K562 (cell line): ENCODE data around the gene FMN2. TPM values are rescaled to one million over a fixed set of nuclear protein-coding genes. Genes with fewer than 3 reads are reported as not detected.

Experiments used
- ATAC-seq: fragments of 200-7000 bp; cut with Tn5 transposase; 3 replicates; pipeline ENCODE4 v1.9.1; 2020; ENCODE audit warnings: moderate library complexity
- BruUV-seq: library from RNA; stranded (reverse); fragments of 400-500 nt; replicated peaks from 2 replicates; lab custom pipeline; 2021; lab: Mats Ljungman, UMichigan
- CTCF ChIA-PET: fragments of 300-600 bp; formaldehyde crosslinking; extraction: SDS; loops from one replicate; lab custom pipeline; 2021; ENCODE audit warnings: low intra/inter-chr PET ratio; lab: Yijun Ruan, JAX
- POLR2A ChIA-PET: fragments of 300-600, 350-650 bp; sonication (Branson Sonifier 250); formaldehyde crosslinking; extraction: SDS; loops from one replicate; lab custom pipeline; 2021; ENCODE audit warnings: antibody characterized with exemption, inconsistent platforms; lab: Yijun Ruan, JAX
- DNase-seq, 4 experiments: peaks; one replicate each; pipeline versions ENCODE4 v3.0.0 to v3.0.0-alpha.2; 2011 to 2018; ENCODE audit warnings: low spot score in 3 of 4, mixed read lengths in 3 of 4; ENCODE audit errors: extremely low read depth in 1 of 4
- FAIRE-seq: peaks from 2 replicates; lab custom pipeline; 2011; peaks lifted over from hg19 to GRCh38; lab: Jason Lieb, UNC
- H2AFZ ChIP-seq: 2 replicates; pipeline ENCODE4 v1.6.0; 2011; ENCODE audit warnings: low read depth, low read length, control low read depth, inconsistent platforms
- H3K27ac ChIP-seq: fragments of 200-600 bp; 3 replicates; pipeline ENCODE4 v1.8.0; 2011; ENCODE audit warnings: low read depth, mild to moderate bottlenecking, control low read depth, inconsistent platforms, low read length, moderate library complexity, mixed read lengths; ENCODE audit errors: extremely low read depth
- H3K27me3 ChIP-seq, 2 experiments: fragments of 300-600 bp in 1 of 2; 2 replicates in 1 of 2; 3 replicates in 1 of 2; pipeline versions ENCODE4 v1.6.0 to v1.8.0; 2011; ENCODE audit warnings: inconsistent platforms in 2 of 2, low read length in 2 of 2, mild to moderate bottlenecking in 1 of 2, mixed read lengths in 1 of 2, moderate library complexity in 1 of 2; ENCODE audit not compliant: control insufficient read depth in 2 of 2, insufficient read depth in 2 of 2
- H3K36me3 ChIP-seq: fragments of 300-600 bp; 3 replicates; pipeline ENCODE4 v1.8.0; 2011; ENCODE audit warnings: mild to moderate bottlenecking, low read length, inconsistent platforms; ENCODE audit not compliant: control insufficient read depth, insufficient read depth
- H3K4me1 ChIP-seq, 2 experiments: fragments of 200-600 bp in 1 of 2; replicated peaks in 1 of 2; 2 replicates in 1 of 2; 3 replicates in 1 of 2; pipeline versions ENCODE4 v1.5.1 to v1.8.0; 2011; ENCODE audit warnings: inconsistent platforms in 2 of 2, low read length in 2 of 2, mild to moderate bottlenecking in 1 of 2, mixed read lengths in 1 of 2, moderate library complexity in 1 of 2; ENCODE audit not compliant: control insufficient read depth in 2 of 2, insufficient read depth in 2 of 2
- H3K4me2 ChIP-seq: 2 replicates; pipeline ENCODE4 v1.6.1; 2011; ENCODE audit warnings: low read length, control low read depth, inconsistent platforms, mixed read lengths; ENCODE audit not compliant: insufficient read depth
- H3K4me3 ChIP-seq: fragments of 200-600 bp; sonication (generic), shearing (Covaris generic); 2 replicates; pipeline ENCODE4 v1.5.1; 2016; ENCODE audit warnings: control low read depth, inconsistent platforms
- H3K79me2 ChIP-seq: fragments of 200-600 bp; 3 replicates; pipeline ENCODE4 v1.8.0; 2011; ENCODE audit warnings: low read length, inconsistent platforms; ENCODE audit not compliant: control insufficient read depth, insufficient read depth
- H3K9ac ChIP-seq, 2 experiments: 2 replicates each; pipeline versions ENCODE4 v1.6.0 to v1.6.1; 2011; ENCODE audit warnings: low read depth in 2 of 2, low read length in 2 of 2, control low read depth in 1 of 2, inconsistent platforms in 1 of 2, mild to moderate bottlenecking in 1 of 2, mixed read lengths in 1 of 2; ENCODE audit not compliant: insufficient read depth in 1 of 2
- H3K9me1 ChIP-seq: one replicate; pipeline ENCODE4 v1.6.0; 2011; ENCODE audit warnings: inconsistent platforms, mild to moderate bottlenecking, low read length, moderate library complexity; ENCODE audit not compliant: control insufficient read depth, insufficient read depth
- H3K9me3 ChIP-seq: replicated peaks from 2 replicates; pipeline ENCODE4 v1.5.1; 2011; ENCODE audit warnings: low read depth, low read length, inconsistent platforms; ENCODE audit not compliant: control insufficient read depth, insufficient read depth
- H4K20me1 ChIP-seq: replicated peaks from 2 replicates; pipeline ENCODE4 v1.6.1; 2011; ENCODE audit warnings: low read length, inconsistent platforms, mixed read lengths; ENCODE audit not compliant: control insufficient read depth, insufficient read depth
- BRF1 ChIP-seq: IDR thresholded peaks from 3 replicates; pipeline ENCODE4 v1.6.1; 2011; ENCODE audit warnings: borderline replicate concordance, mild to moderate bottlenecking; ENCODE audit not compliant: insufficient read length; ENCODE audit errors: extremely low read depth
- ETS2 ChIP-seq: IDR thresholded peaks from 2 replicates; pipeline ENCODE4 v1.6.1; 2016; ENCODE audit warnings: borderline replicate concordance, missing genetic modification characterization, mild to moderate bottlenecking, moderate library complexity, missing compliant biosample characterization; ENCODE audit not compliant: poor library complexity, severe bottlenecking
- JUND ChIP-seq, 2 experiments: IDR thresholded peaks; 2 replicates in 1 of 2; 3 replicates in 1 of 2; pipeline ENCODE4 v1.6.1; 2011; ENCODE audit warnings: borderline replicate concordance in 2 of 2, low read depth in 2 of 2, low read length in 2 of 2, improper control_type of control experiment in 1 of 2, missing biosample characterization in 1 of 2, missing genetic modification characterization in 1 of 2, missing genetic modification reagents in 1 of 2
- KAT2B ChIP-seq: IDR thresholded peaks from one replicate; pipeline ENCODE4 v1.6.1; 2012; ENCODE audit warnings: low read depth, mild to moderate bottlenecking, control low read depth, inconsistent platforms, low read length, moderate library complexity
- RAD21 ChIP-seq, 2 experiments: fragments of 250-450 bp in 1 of 2; fragments of 450-650 bp in 1 of 2; sonication (Bioruptor Pico) in 1 of 2; formaldehyde crosslinking in 1 of 2; IDR thresholded peaks in 1 of 2; conservative IDR thresholded peaks in 1 of 2; 2 replicates each; pipeline versions ENCODE4 v1.4.0 to v1.8.0; 2020 to 2022; ENCODE audit warnings: mild to moderate bottlenecking in 2 of 2, moderate library complexity in 1 of 2
- ZNF133 ChIP-seq: fragments of 250-450 bp; sonication (Bioruptor Pico); IDR thresholded peaks from 2 replicates; pipeline ENCODE4 v1.4.0; 2020; ENCODE audit warnings: mild to moderate bottlenecking
- ZNF717 ChIP-seq: fragments of 250-450 bp; sonication (Bioruptor Pico); IDR thresholded peaks from 2 replicates; pipeline ENCODE4 v1.5.0; 2021
- ZNF785 ChIP-seq: fragments of 250-450 bp; sonication (Bioruptor Pico); IDR thresholded peaks from 2 replicates; pipeline ENCODE4 v1.4.0; 2020; ENCODE audit warnings: mild to moderate bottlenecking
- WGBS: fragments of 100-300 bp; shearing (Covaris generic); methylation state at CpG from one replicate; pipeline ENCODE4 v1.1.6; 2016; ENCODE audit warnings: low coverage, mixed read lengths; ENCODE audit not compliant: insufficient coverage; ENCODE audit errors: missing lambda C conversion rate; 5-methylcytosine and 5-hydroxymethylcytosine counted together
- in situ Hi-C: fragments of 300-500 bp; cut with MboI; formaldehyde crosslinking; loops from 4 replicates; pipeline ENCODE4 v1.15.0; 2018; ENCODE audit warnings: inconsistent platforms, mixed read lengths
- intact Hi-C: fragments of 100-400 bp; cut with micrococcal nuclease; formaldehyde crosslinking; loops from 2 replicates; pipeline ENCODE4 v1.14.2; 2022
- polyA plus RNA-seq, 8 experiments: library from polyadenylated mRNA; depleted of rRNA in 4 of 8; stranded (reverse) in 5 of 8; unstranded in 3 of 8; fragments of >200 nt; fragmentation: Nextera tagmentation in 2 of 8; fragmentation: Illumina TruSeq in 1 of 8; extraction: Ambion mirVana in 2 of 8; extraction: Trizol in 1 of 8; gene quantifications; 2 replicates each; pipeline versions ENCODE4 v1.2.1 to v1.2.3, GENCODE V29; 2011 to 2014; ENCODE audit warnings: inconsistent platforms in 1 of 8, missing spikeins in 1 of 8
- total RNA-seq, 7 experiments: library from RNA; depleted of rRNA in 6 of 7; stranded (reverse); fragments of >200 nt in 6 of 7; fragmentation: Illumina TruSeq in 2 of 7; extraction: Trizol in 2 of 7; gene quantifications; 2 replicates each; pipeline versions ENCODE4 v1.2.1 to v1.2.3, GENCODE V29; 2011 to 2021; ENCODE audit warnings: low replicate concordance in 1 of 7
- TF ChIP-seq, protein P1 (sequence below): fragments of 450-650 bp; IDR thresholded peaks from 2 replicates; pipeline ENCODE4 v1.6.1; 2017; ENCODE audit warnings: antibody characterized with exemption
- TF ChIP-seq, protein P2 (sequence below): fragments of 450-650 bp; conservative IDR thresholded peaks from 2 replicates; pipeline ENCODE4 v1.6.1; 2016; ENCODE audit warnings: missing genetic modification characterization, low read depth, mild to moderate bottlenecking, missing compliant biosample characterization, moderate library complexity
- TF ChIP-seq, protein P3 (sequence below), 2 experiments: fragments of 450-650 bp; IDR thresholded peaks; 2 replicates each; pipeline ENCODE4 v1.6.1; 2016

Gene FMN2
- total and polyA plus RNA-seq, 9 of the 15 experiments (the other 6 are each of a cell fraction or from before 2014, with no cell fraction given), result 0.15 to 0.45 (median 0.16) TPM; not detected in 3

DNA sequence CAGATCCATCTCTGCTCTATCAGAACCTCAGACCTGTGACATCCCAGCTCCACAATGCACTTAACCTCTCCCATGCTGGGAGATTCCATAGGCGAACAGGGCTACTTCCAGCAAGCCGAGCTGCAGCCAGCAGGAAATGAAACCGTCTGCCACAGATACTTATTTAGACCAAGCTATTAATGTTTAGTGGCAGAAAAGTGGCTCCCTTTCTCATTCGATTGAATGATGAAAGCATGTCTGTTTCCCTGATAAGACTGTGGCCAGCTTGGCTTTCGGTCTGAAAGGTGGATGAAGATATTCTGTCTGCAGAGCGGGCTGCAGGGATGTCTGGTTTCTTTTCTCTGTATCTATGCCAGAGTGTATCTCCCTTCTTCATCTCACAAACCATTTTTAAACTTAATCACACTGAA, 373.9 kb downstream of the FMN2 start:
- Histone ChIP-seq H3K27ac (no peak overlapping the region), H3K9me3 (no peaks in the 10 kb centered on the region), H3K9ac (no peak overlapping the region), H3K27me3 (no peaks in the 10 kb centered on the region), H3K4me2 (no peak overlapping the region), H3K4me3 (no peak overlapping the region), H3K4me1 (no peaks in the 10 kb centered on the region)
- ATAC-seq, result peak; percentile 40; the same call in 2 of the 3 replicates
- in situ Hi-C loops (no loop called here), intact Hi-C loops (no loop called here)
- TF ChIP-seq JUND (IDR thresholded peaks at IDR 0.05; ENCODE audit: borderline replicate concordance, low read depth, low read length) (no peak), JUND (tag; IDR thresholded peaks at IDR 0.05; ENCODE audit: borderline replicate concordance, low read depth, low read length) (no peak), ETS2 (no peak)
- TF ChIP-seq, all 486 proteins: peak for 0
- ChIA-PET POLR2A (no interaction called here), CTCF (no interaction called here)
- WGBS, result 0% methylated on average over 6 of the region's 6 CpGs
- H3K79me2 ChIP-seq, result no peaks in the 10 kb centered on the region
- FAIRE-seq (no peak), DNase-seq (peak in 1 of 4 experiments; percentile 5)
- H3K36me3 ChIP-seq, result no peaks in the 10 kb centered on the region
- no peaks in the 10 kb centered on the region for H3K9me1 ChIP-seq
- no TSS peak for BruUV-seq
- no peak overlapping the region for H2AFZ ChIP-seq
- H4K20me1 ChIP-seq, result no peaks in the 10 kb centered on the region

DNA sequence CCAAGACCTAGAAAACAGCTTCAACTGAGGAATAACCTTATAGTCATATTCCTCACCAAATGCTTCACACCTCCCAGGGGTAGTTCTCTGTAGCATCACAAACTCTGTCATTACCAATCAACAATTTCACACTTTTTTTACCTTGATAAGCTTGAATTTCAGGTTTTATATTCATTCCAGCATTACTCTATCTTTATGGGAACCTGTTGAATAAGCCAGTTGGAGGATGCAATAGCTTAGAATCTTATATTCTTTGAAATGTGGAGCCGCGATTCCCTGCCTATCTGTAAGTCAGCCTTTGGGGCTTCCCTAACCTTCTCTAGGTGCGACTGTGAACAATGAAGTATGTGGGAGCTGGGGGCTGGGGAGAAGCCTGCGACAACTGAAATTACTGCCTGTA, 374.8 kb downstream of the FMN2 start:
- in situ Hi-C loops, result no loop called here
- Histone ChIP-seq H2AFZ (no peak overlapping the region), H3K27me3 (no peaks in the 10 kb centered on the region), H3K4me2 (no peak overlapping the region), H3K79me2 (no peaks in the 10 kb centered on the region), H3K4me3 (no peak overlapping the region), H3K9ac (no peak overlapping the region), H3K9me1 (no peaks in the 10 kb centered on the region), H3K4me1 (no peaks in the 10 kb centered on the region), H3K27ac (no peak overlapping the region), H4K20me1 (no peaks in the 10 kb centered on the region), H3K9me3 (no peaks in the 10 kb centered on the region), H3K36me3 (no peaks in the 10 kb centered on the region)
- intact Hi-C loops, result no loop called here
- no TSS peak for BruUV-seq
- no peak for ATAC-seq
- POLR2A ChIA-PET, result no interaction called here
- no peak for DNase-seq
- 15% methylated on average over 4 of the region's 4 CpGs for WGBS
- no peak for FAIRE-seq
- CTCF ChIA-PET, result no interaction called here
- TF ChIP-seq, protein P1, sequence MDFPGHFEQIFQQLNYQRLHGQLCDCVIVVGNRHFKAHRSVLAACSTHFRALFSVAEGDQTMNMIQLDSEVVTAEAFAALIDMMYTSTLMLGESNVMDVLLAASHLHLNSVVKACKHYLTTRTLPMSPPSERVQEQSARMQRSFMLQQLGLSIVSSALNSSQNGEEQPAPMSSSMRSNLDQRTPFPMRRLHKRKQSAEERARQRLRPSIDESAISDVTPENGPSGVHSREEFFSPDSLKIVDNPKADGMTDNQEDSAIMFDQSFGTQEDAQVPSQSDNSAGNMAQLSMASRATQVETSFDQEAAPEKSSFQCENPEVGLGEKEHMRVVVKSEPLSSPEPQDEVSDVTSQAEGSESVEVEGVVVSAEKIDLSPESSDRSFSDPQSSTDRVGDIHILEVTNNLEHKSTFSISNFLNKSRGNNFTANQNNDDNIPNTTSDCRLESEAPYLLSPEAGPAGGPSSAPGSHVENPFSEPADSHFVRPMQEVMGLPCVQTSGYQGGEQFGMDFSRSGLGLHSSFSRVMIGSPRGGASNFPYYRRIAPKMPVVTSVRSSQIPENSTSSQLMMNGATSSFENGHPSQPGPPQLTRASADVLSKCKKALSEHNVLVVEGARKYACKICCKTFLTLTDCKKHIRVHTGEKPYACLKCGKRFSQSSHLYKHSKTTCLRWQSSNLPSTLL, result no peak
- TF ChIP-seq RAD21 (CRISPR knock-in tag; conservative IDR thresholded peaks at IDR 0.05 in 1 of 2, IDR thresholded peaks at IDR 0.05 in 1 of 2) (no peak), KAT2B (no peak), ZNF785 (CRISPR knock-in tag) (no peak), ZNF133 (CRISPR knock-in tag) (no peak), ZNF717 (no peak), BRF1 (no peak)
- TF ChIP-seq, protein P2, sequence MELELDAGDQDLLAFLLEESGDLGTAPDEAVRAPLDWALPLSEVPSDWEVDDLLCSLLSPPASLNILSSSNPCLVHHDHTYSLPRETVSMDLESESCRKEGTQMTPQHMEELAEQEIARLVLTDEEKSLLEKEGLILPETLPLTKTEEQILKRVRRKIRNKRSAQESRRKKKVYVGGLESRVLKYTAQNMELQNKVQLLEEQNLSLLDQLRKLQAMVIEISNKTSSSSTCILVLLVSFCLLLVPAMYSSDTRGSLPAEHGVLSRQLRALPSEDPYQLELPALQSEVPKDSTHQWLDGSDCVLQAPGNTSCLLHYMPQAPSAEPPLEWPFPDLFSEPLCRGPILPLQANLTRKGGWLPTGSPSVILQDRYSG (tag), result no peak
- TF ChIP-seq, protein P3, sequence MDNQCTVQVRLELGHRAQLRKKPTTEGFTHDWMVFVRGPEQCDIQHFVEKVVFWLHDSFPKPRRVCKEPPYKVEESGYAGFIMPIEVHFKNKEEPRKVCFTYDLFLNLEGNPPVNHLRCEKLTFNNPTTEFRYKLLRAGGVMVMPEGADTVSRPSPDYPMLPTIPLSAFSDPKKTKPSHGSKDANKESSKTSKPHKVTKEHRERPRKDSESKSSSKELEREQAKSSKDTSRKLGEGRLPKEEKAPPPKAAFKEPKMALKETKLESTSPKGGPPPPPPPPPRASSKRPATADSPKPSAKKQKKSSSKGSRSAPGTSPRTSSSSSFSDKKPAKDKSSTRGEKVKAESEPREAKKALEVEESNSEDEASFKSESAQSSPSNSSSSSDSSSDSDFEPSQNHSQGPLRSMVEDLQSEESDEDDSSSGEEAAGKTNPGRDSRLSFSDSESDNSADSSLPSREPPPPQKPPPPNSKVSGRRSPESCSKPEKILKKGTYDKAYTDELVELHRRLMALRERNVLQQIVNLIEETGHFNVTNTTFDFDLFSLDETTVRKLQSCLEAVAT (IDR thresholded peaks at IDR 0.05), result no peak
